NB4 (cell line): ENCODE data around the gene TVP23C.

Experiments used
- MAX ChIP-seq: IDR thresholded peaks from 2 replicates; pipeline ENCODE4 v1.6.1; 2011; ENCODE audit warnings: low read depth, low read length
- POLR2A ChIP-seq: IDR thresholded peaks from 2 replicates; pipeline ENCODE4 v1.6.1; 2011; ENCODE audit warnings: mild to moderate bottlenecking; ENCODE audit not compliant: insufficient read length; ENCODE audit errors: extremely low read depth

GRCh38 chr17:15510361-15510760 lies 52.9 kb downstream of the TVP23C start:
- TF ChIP-seq POLR2A (no peak), MAX (no peak)
